H9 (cell line): ENCODE measurements around the gene GPR21. TPM values are rescaled to one million over a fixed set of nuclear protein-coding genes. Genes with fewer than 3 reads are reported as not detected.

Source experiments
- DNase-seq: peaks from one replicate; pipeline ENCODE4 v3.0.0-alpha.2; 2017
- H2AFZ ChIP-seq: one replicate; pipeline ENCODE4 v1.6.1; 2013; ENCODE audit warnings: mild to moderate bottlenecking, low read length, control low read depth, moderate library complexity
- H2AK5ac ChIP-seq: 2 replicates; pipeline ENCODE4 v1.6.1; 2013; ENCODE audit warnings: low read length, control low read depth, mixed read lengths; ENCODE audit not compliant: insufficient read length
- H2BK120ac ChIP-seq: one replicate; pipeline ENCODE4 v1.6.1; 2013; ENCODE audit warnings: low read depth, mild to moderate bottlenecking, low read length, control low read depth, inconsistent platforms; ENCODE audit not compliant: poor library complexity, severe bottlenecking
- H2BK12ac ChIP-seq: 2 replicates; pipeline ENCODE4 v1.6.1; 2013; ENCODE audit warnings: low read length, control low read depth, mixed read lengths, low read depth; ENCODE audit not compliant: insufficient read length
- H2BK15ac ChIP-seq: 2 replicates; pipeline ENCODE4 v1.6.1; 2013; ENCODE audit warnings: low read depth, low read length, control low read depth
- H2BK20ac ChIP-seq: one replicate; pipeline ENCODE4 v1.6.1; 2013; ENCODE audit warnings: low read depth, mild to moderate bottlenecking, low read length, control low read depth, inconsistent platforms; ENCODE audit not compliant: poor library complexity, severe bottlenecking
- H2BK5ac ChIP-seq: 2 replicates; pipeline ENCODE4 v1.6.1; 2013; ENCODE audit warnings: low read length, control low read depth, mixed read lengths; ENCODE audit not compliant: insufficient read length
- H3K14ac ChIP-seq: 2 replicates; pipeline ENCODE4 v1.6.1; 2013; ENCODE audit warnings: low read length, control low read depth; ENCODE audit not compliant: insufficient read depth
- H3K18ac ChIP-seq: 2 replicates; pipeline ENCODE4 v1.6.1; 2013; ENCODE audit warnings: low read depth, mild to moderate bottlenecking, mixed read lengths, low read length, control low read depth; ENCODE audit not compliant: insufficient read length
- H3K23ac ChIP-seq: 2 replicates; pipeline ENCODE4 v1.6.1; 2013; ENCODE audit warnings: low read length, control low read depth, mixed read lengths, low read depth; ENCODE audit not compliant: insufficient read length
- H3K23me2 ChIP-seq: 2 replicates; pipeline ENCODE4 v1.6.1; 2013; ENCODE audit warnings: low read depth, mild to moderate bottlenecking, mixed read lengths, low read length, control low read depth; ENCODE audit not compliant: insufficient read length, poor library complexity, severe bottlenecking
- H3K27ac ChIP-seq: 2 replicates; pipeline ENCODE4 v1.5.1; 2013; ENCODE audit warnings: low read length, control low read depth, mixed read lengths, low read depth; ENCODE audit not compliant: insufficient read length
- H3K27me3 ChIP-seq: 2 replicates; pipeline ENCODE4 v1.6.1; 2013; ENCODE audit warnings: low read length, control low read depth, inconsistent platforms; ENCODE audit not compliant: insufficient read depth
- H3K4ac ChIP-seq: 2 replicates; pipeline ENCODE4 v1.6.1; 2013; ENCODE audit warnings: low read depth, mild to moderate bottlenecking, control low read depth, inconsistent platforms, low read length, moderate library complexity
- H3K4me1 ChIP-seq: 2 replicates; pipeline ENCODE4 v1.6.1; 2013; ENCODE audit warnings: low read length, control low read depth, inconsistent platforms; ENCODE audit not compliant: insufficient read depth
- H3K4me2 ChIP-seq: 2 replicates; pipeline ENCODE4 v1.6.1; 2013; ENCODE audit warnings: low read length, control low read depth, mixed read lengths; ENCODE audit not compliant: insufficient read length, insufficient read depth
- H3K56ac ChIP-seq: 2 replicates; pipeline ENCODE4 v1.6.1; 2013; ENCODE audit warnings: low read depth, mild to moderate bottlenecking, mixed read lengths, low read length, control low read depth; ENCODE audit not compliant: insufficient read length
- H3K79me1 ChIP-seq: 2 replicates; pipeline ENCODE4 v1.6.1; 2013; ENCODE audit warnings: low read depth, mild to moderate bottlenecking, moderate library complexity, low read length, control low read depth, inconsistent platforms; ENCODE audit not compliant: insufficient read depth, poor library complexity, severe bottlenecking
- H3K79me2 ChIP-seq: 2 replicates; pipeline ENCODE4 v1.6.1; 2013; ENCODE audit warnings: low read length, control low read depth, inconsistent platforms; ENCODE audit not compliant: insufficient read depth
- H3K9ac ChIP-seq: 2 replicates; pipeline ENCODE4 v1.6.1; 2013; ENCODE audit warnings: low read length, control low read depth, mixed read lengths; ENCODE audit not compliant: insufficient read length; ENCODE audit errors: extremely low read depth
- H3K9me3 ChIP-seq: one replicate; pipeline ENCODE4 v1.6.1; 2013; ENCODE audit warnings: low read depth, low read length, inconsistent platforms; ENCODE audit not compliant: control insufficient read depth
- H3T11ph ChIP-seq: one replicate; pipeline ENCODE4 v1.6.1; 2013; ENCODE audit warnings: mild to moderate bottlenecking, low read length, control low read depth, inconsistent platforms
- H4K20me1 ChIP-seq: one replicate; pipeline ENCODE4 v1.6.1; 2013; ENCODE audit not compliant: control insufficient read depth, insufficient read length, insufficient read depth
- H4K5ac ChIP-seq: 2 replicates; pipeline ENCODE4 v1.6.1; 2013; ENCODE audit warnings: low read depth, mild to moderate bottlenecking, mixed read lengths, low read length, control low read depth; ENCODE audit not compliant: insufficient read length
- H4K8ac ChIP-seq: replicated peaks from 2 replicates; pipeline ENCODE4 v1.6.1; 2013; ENCODE audit warnings: low read length, control low read depth, mixed read lengths, low read depth; ENCODE audit not compliant: insufficient read length
- H4K91ac ChIP-seq: 2 replicates; pipeline ENCODE4 v1.6.1; 2013; ENCODE audit warnings: low read depth, mild to moderate bottlenecking, moderate library complexity, mixed read lengths, low read length, control low read depth; ENCODE audit not compliant: insufficient read length
- H3K27ac Mint-ChIP-seq, 3 experiments: 2 replicates in 2 of 3; 3 replicates in 1 of 3; pipeline ENCODE4 v1.8.0; 2020 to 2021; ENCODE audit warnings: mixed read lengths in 3 of 3, mild to moderate bottlenecking in 1 of 3, moderate library complexity in 1 of 3
- H3K27me3 Mint-ChIP-seq: 2 replicates; pipeline ENCODE4 v1.8.0; 2021; ENCODE audit warnings: low read depth, mild to moderate bottlenecking, moderate library complexity, mixed read lengths
- H3K36me3 Mint-ChIP-seq, 3 experiments: 2 replicates in 2 of 3; 3 replicates in 1 of 3; pipeline ENCODE4 v1.8.0; 2020 to 2021; ENCODE audit warnings: low read depth in 3 of 3, mixed read lengths in 3 of 3; ENCODE audit not compliant: insufficient read depth in 1 of 3
- H3K4me1 Mint-ChIP-seq, 2 experiments: 2 replicates each; pipeline ENCODE4 v1.8.0; 2020; ENCODE audit warnings: mixed read lengths in 2 of 2
- H3K4me3 Mint-ChIP-seq, 2 experiments: 2 replicates in 1 of 2; 3 replicates in 1 of 2; pipeline ENCODE4 v1.8.0; 2020 to 2021; ENCODE audit warnings: mild to moderate bottlenecking in 2 of 2, mixed read lengths in 2 of 2, moderate library complexity in 1 of 2
- H3K9me3 Mint-ChIP-seq, 2 experiments: 2 replicates in 1 of 2; 3 replicates in 1 of 2; pipeline ENCODE4 v1.8.0; 2020; ENCODE audit warnings: mild to moderate bottlenecking in 2 of 2, mixed read lengths in 2 of 2, moderate library complexity in 1 of 2
- total RNA-seq: library from RNA; stranded (reverse); gene quantifications from 2 replicates; pipeline ENCODE4 v1.2.1, GENCODE V29; 2021
- TF ChIP-seq, protein P1 (sequence below): fragments of 200-600 bp; sonication (generic); conservative IDR thresholded peaks from 3 replicates; pipeline ENCODE4 v1.8.0; 2021; ENCODE audit warnings: antibody characterized with exemption, mild to moderate bottlenecking

The GPR21 gene
- total RNA-seq, 1 experiment from 2014 or later, result 0.87 TPM

DNA sequence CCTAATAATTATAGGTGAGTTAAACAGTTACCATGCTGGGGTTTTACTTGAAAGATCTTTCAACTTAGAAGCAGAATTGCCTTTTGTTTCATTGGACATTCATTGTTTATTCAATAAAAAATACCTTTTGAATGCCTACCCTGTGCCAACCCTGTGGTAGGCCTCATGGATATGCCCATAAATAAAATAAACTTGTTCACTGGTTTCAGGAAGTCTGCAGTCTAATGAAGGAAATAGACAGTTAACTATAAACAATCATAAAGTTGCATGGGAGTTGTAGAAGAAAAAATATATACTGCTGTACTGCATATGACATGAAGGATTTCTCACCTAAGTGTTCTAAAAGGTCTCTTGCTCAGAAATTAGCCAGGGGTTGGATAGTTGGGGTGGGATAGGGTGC is 5.3 kb upstream of the GPR21 start:
- Histone ChIP-seq H3K14ac (no peak overlapping the region), H3K9ac (no peak overlapping the region), H3K27ac (no peak overlapping the region), H4K20me1 (no peaks in the 10 kb centered on the region), H3K9me3 (no peaks in the 10 kb centered on the region), H4K8ac (no peak overlapping the region), H2AK5ac (no peak overlapping the region), H3K56ac (no peak overlapping the region), H3K4me2 (no peak overlapping the region), H3K23ac (no peak overlapping the region), H2BK15ac (no peak overlapping the region), H3K23me2 (no peaks in the 10 kb centered on the region), H3K79me2 (no peaks in the 10 kb centered on the region), H2BK5ac (no peak overlapping the region), H4K5ac (no peak overlapping the region), H2AFZ (no peak overlapping the region), H3K4ac (no peak overlapping the region), H4K91ac (no peak overlapping the region), H2BK12ac (no peak overlapping the region), H2BK20ac (no peak overlapping the region), H2BK120ac (no peak overlapping the region), H3K27me3 (no peaks in the 10 kb centered on the region), H3K79me1 (no peaks in the 10 kb centered on the region), H3K18ac (no peak overlapping the region), H3T11ph (no peak overlapping the region), H3K4me1 (no peaks in the 10 kb centered on the region)
- peaks cover 0 to 5% of the 10 kb centered on the region in 2 experiments; a peak in 2 of 4 replicates for H3K4me1 Mint-ChIP-seq
- peaks cover 2 to 23% (median 7%) of the 10 kb centered on the region in 3 experiments; a peak in 6 of 7 replicates for H3K36me3 Mint-ChIP-seq
- peak overlapping the region in 1 of 3 experiments; percentile 1; a peak in 2 of 7 replicates for H3K27ac Mint-ChIP-seq
- H3K9me3 Mint-ChIP-seq, result no peaks in the 10 kb centered on the region
- no peaks in the 10 kb centered on the region for H3K27me3 Mint-ChIP-seq
- TF ChIP-seq, protein P1, sequence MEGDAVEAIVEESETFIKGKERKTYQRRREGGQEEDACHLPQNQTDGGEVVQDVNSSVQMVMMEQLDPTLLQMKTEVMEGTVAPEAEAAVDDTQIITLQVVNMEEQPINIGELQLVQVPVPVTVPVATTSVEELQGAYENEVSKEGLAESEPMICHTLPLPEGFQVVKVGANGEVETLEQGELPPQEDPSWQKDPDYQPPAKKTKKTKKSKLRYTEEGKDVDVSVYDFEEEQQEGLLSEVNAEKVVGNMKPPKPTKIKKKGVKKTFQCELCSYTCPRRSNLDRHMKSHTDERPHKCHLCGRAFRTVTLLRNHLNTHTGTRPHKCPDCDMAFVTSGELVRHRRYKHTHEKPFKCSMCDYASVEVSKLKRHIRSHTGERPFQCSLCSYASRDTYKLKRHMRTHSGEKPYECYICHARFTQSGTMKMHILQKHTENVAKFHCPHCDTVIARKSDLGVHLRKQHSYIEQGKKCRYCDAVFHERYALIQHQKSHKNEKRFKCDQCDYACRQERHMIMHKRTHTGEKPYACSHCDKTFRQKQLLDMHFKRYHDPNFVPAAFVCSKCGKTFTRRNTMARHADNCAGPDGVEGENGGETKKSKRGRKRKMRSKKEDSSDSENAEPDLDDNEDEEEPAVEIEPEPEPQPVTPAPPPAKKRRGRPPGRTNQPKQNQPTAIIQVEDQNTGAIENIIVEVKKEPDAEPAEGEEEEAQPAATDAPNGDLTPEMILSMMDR, result no peak
- no peak overlapping the region for H3K4me3 Mint-ChIP-seq
- no peak for DNase-seq
